BLaER1 (cell line): ENCODE measurements around the gene CCDC106.

Experiments
- H3K27ac ChIP-seq: shearing (Covaris generic); formaldehyde crosslinking; 2 replicates; pipeline ENCODE4 v1.8.1; 2022
- H3K27me3 ChIP-seq: shearing (Covaris generic); formaldehyde crosslinking; 2 replicates; pipeline ENCODE4 v1.8.1; 2022
- H3K36me3 ChIP-seq: shearing (Covaris generic); formaldehyde crosslinking; 2 replicates; pipeline ENCODE4 v1.8.1; 2022
- H3K4me1 ChIP-seq: shearing (Covaris generic); formaldehyde crosslinking; 2 replicates; pipeline ENCODE4 v1.8.1; 2022
- H3K4me2 ChIP-seq: shearing (Covaris generic); formaldehyde crosslinking; 2 replicates; pipeline ENCODE4 v1.8.1; 2022
- H3K4me3 ChIP-seq: shearing (Covaris generic); formaldehyde crosslinking; 2 replicates; pipeline ENCODE4 v1.8.1; 2022
- H3K9ac ChIP-seq: shearing (Covaris generic); formaldehyde crosslinking; 2 replicates; pipeline ENCODE4 v1.8.1; 2022
- H3K9me3 ChIP-seq: shearing (Covaris generic); formaldehyde crosslinking; 2 replicates; pipeline ENCODE4 v1.8.1; 2022
- H4K20me1 ChIP-seq: shearing (Covaris generic); formaldehyde crosslinking; 2 replicates; pipeline ENCODE4 v1.8.1; 2022
- Cebpa-rat ChIP-seq: shearing (Covaris generic); IDR thresholded peaks from 2 replicates; pipeline ENCODE4 v1.8.1; 2022

The CCDC106 gene

DNA sequence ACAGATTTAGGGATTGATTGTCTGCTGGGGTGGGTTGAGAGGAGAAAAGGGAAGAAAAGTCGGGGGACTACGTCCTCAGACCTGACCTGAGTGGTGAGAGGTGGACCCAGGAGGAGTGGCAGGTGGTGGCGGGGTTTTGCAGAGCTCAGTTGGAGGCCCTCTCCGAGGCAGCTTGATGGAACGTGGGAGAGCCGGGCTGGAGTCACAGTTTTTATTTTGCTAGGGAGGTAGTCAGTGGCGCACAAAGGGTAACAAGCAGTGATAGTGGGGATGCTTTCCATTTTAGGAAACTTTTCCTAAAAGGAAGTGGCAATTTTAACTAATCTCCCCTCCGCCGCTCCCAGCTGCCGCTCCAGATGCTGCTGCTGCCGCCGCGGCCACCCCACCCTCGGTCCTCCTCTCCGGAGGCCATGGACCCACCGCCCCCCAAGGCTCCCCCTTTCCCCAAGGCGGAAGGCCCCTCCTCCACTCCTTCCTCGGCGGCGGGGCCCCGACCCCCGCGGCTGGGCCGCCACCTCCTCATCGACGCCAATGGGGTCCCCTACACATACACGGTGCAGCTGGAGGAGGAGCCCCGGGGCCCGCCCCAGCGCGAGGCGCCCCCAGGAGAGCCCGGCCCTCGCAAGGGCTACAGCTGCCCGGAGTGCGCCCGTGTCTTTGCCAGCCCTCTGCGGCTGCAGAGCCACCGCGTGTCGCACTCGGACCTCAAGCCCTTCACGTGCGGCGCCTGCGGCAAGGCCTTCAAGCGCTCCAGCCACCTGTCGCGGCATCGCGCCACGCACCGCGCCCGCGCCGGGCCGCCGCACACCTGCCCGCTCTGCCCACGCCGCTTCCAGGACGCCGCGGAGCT, 5.6 kb upstream of the CCDC106 start:
- H3K9ac ChIP-seq = peak overlapping the region; percentile 94

DNA sequence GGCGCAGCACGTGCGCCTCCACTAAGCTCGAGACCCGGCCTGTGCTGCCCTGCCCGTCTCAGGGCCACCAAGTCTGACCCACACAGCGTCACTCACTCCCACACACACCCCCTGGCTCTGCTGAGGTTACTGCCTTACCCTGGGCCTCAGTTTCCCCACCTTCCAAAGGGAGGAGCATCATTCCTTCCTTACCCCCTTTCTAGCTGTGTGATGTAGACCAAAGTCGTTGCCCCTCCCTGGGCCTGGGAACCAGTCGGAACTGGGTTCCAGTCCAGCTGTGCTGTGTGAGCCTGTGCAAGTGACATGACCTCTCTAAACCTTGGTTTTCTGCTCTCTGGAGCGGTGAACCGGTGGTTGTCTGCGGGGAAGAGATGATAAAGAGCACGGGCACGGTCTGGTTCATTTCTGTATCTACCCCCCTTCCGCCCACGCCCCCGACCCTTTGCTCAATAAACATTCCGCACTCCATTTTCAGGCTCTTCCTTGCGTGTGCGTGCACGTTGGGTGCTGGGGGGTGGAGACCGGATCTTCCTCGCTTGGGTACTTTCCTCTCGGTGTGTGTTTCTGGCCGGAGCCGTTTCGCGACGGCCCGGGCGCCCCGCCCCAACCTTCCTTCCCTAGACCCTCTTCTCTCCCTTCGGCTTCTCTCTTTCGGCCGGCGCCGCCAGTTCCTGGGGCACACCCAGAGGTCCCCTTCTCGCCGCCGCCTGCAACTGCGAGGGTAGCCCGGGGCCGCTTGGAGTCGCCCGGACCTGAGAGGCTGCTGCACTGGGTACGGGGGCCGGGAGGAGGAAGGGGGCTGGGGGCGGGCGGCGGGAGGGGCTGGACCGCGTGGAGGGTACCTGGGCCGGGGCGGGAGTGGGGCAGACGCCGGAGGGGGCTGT, 4.8 kb upstream of the CCDC106 start, which contains the start of gene ZNF581:
TSS of gene ZNF581 (plus strand) at position 647 of the 884 bp plus-strand sequence. CDS start 923 bp downstream, outside the sequence.
- Histone ChIP-seq H3K36me3 (peaks cover 27% of the 10 kb centered on the region), H3K27ac (peak within 1 kb of the TSS; percentile 92), H3K27me3 (no peaks in the 10 kb centered on the region), H3K4me3 (peak within 1 kb of the TSS; percentile 89), H4K20me1 (peaks cover 14% of the 10 kb centered on the region; the same call in 1 of the 2 replicates), H3K4me2 (peak within 1 kb of the TSS; percentile 98), H3K4me1 (peaks cover 71% of the 10 kb centered on the region), H3K9ac (peak within 1 kb of the TSS; percentile 94), H3K9me3 (no peaks in the 10 kb centered on the region)
- TF ChIP-seq Cebpa-rat = no peak

More for the DNA sequence above, 5.6 kb upstream of the CCDC106 start:
- no peak for TF ChIP-seq Cebpa-rat
- Histone ChIP-seq H3K4me3 (peak overlapping the region; percentile 89), H3K4me2 (peak overlapping the region; percentile 98), H3K27me3 (no peaks in the 10 kb centered on the region), H3K9me3 (no peaks in the 10 kb centered on the region), H3K4me1 (peaks cover 74% of the 10 kb centered on the region), H3K36me3 (peaks cover 30% of the 10 kb centered on the region), H4K20me1 (peaks cover 14% of the 10 kb centered on the region; the same call in 1 of the 2 replicates), H3K27ac (peak overlapping the region; percentile 92)

DNA sequence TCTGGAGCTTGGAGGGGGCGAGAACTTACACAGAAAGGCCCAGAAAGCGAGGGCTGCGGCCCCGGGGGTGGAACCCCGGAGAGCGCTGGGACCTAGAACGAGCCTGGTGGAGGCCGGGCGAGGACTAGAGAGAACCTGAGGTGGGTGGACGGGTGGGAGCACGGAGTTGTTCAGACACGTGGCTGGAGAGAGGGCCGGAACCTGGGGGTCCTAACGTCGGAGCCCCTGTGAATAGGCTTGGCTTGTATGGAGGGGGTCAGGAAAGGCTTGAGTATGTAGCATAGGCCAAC, 4.2 kb upstream of the CCDC106 start:
- Histone ChIP-seq H3K27me3 (no peaks in the 10 kb centered on the region), H3K4me2 (peak overlapping the region; percentile 98), H3K9me3 (no peaks in the 10 kb centered on the region), H3K9ac (peak overlapping the region; percentile 94), H3K36me3 (peaks cover 22% of the 10 kb centered on the region), H3K27ac (peak overlapping the region; percentile 92), H3K4me1 (peaks cover 68% of the 10 kb centered on the region), H4K20me1 (peaks cover 14% of the 10 kb centered on the region; the same call in 1 of the 2 replicates), H3K4me3 (peak overlapping the region; percentile 89)
- TF ChIP-seq Cebpa-rat = no peak

DNA sequence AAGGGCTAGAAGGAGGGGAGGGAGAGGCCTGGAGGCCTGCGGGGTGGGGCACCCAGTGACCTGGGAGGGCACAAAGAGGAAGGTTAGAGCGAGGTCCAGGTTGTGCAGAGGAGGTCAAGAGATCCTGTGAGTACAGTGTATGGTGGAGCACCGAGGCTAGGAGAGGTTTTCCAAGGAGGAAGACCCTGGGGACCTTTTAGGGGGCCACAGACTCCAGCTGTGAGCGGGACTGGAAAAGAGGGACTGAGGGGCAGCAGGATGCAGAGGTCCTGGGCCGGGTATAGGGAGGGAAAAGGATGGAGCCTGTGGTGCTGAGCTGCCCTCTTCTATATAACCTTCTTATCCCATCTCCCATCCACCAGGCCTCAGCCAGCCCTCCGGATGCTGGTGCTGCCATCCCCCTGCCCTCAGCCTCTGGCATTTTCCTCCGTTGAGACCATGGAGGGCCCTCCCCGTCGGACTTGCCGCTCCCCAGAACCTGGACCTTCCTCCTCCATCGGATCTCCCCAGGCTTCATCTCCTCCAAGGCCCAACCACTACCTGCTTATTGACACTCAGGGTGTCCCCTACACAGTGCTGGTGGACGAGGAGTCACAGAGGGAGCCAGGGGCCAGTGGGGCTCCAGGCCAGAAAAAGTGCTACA, 3.7 kb upstream of the CCDC106 start:
- H3K4me3 ChIP-seq = peak overlapping the region; percentile 89
- H3K27me3 ChIP-seq = no peaks in the 10 kb centered on the region
- H3K9me3 ChIP-seq = no peaks in the 10 kb centered on the region
- peak overlapping the region; percentile 94 for H3K9ac ChIP-seq
- peak overlapping the region; percentile 98 for H3K4me2 ChIP-seq
- H3K4me1 ChIP-seq = peaks cover 68% of the 10 kb centered on the region
- no peak for TF ChIP-seq Cebpa-rat
- peaks cover 14% of the 10 kb centered on the region; the same call in 1 of the 2 replicates for H4K20me1 ChIP-seq
- peaks cover 22% of the 10 kb centered on the region for H3K36me3 ChIP-seq
- peak overlapping the region; percentile 92 for H3K27ac ChIP-seq

DNA sequence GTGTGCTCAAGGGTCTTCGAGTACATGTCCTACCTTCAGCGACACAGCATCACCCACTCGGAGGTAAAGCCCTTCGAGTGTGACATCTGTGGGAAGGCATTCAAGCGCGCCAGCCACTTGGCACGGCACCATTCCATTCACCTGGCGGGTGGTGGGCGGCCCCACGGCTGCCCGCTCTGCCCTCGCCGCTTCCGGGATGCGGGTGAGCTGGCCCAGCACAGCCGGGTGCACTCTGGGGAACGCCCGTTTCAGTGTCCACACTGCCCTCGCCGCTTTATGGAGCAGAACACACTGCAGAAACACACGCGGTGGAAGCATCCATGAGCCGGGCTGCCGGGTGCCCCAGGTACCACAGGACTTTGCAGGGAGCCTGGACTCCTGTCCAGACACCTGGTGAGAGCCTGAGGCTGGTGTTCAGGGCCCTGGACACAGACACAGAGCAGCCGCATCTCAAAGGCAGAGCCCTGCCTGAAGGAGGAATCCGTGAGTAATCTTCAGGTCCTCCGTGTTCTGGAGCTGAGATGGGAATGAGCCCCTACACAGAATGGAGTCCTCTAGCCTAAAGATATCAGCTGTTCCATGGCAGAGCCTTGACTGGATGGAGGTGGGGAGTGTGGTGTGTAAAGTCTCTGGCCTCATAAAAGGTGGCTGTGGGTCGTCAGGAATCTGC, 3.0 kb upstream of the CCDC106 start:
- no peak for TF ChIP-seq Cebpa-rat
- peak overlapping the region; percentile 92 for H3K27ac ChIP-seq
- H3K36me3 ChIP-seq = peaks cover 22% of the 10 kb centered on the region
- peak overlapping the region; percentile 89 for H3K4me3 ChIP-seq
- no peaks in the 10 kb centered on the region for H3K9me3 ChIP-seq
- peak overlapping the region; percentile 98 for H3K4me2 ChIP-seq
- H3K9ac ChIP-seq = peak overlapping the region; percentile 94
- peaks cover 14% of the 10 kb centered on the region; the same call in 1 of the 2 replicates for H4K20me1 ChIP-seq
- H3K27me3 ChIP-seq = no peaks in the 10 kb centered on the region
- H3K4me1 ChIP-seq = peaks cover 68% of the 10 kb centered on the region

DNA sequence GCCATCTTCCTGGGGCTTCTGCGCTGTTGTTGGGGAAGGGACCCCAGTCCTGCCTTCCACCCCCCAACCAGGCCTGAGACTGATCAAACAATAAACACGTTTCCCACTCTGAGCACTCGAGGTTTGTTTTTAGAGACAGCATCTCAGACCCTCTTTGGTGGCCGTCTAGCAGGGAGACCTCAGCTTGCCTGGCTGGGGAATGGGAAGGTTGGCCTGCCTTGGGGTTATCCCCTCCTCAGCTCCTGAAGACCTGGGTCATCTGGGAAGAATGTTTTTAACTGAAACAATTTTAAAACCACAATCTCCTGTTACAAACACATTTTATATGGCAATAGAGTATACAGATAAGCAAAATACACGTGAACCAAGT, 2.5 kb upstream of the CCDC106 start:
- no peak overlapping the region for H3K27ac ChIP-seq
- peak overlapping the region; percentile 94 for H3K9ac ChIP-seq
- peaks cover 68% of the 10 kb centered on the region for H3K4me1 ChIP-seq
- H3K4me3 ChIP-seq = peak overlapping the region; percentile 89
- H3K27me3 ChIP-seq = no peaks in the 10 kb centered on the region
- peaks cover 14% of the 10 kb centered on the region; the same call in 1 of the 2 replicates for H4K20me1 ChIP-seq
- H3K36me3 ChIP-seq = peaks cover 28% of the 10 kb centered on the region
- H3K4me2 ChIP-seq = peak overlapping the region; percentile 98
- no peaks in the 10 kb centered on the region for H3K9me3 ChIP-seq
- TF ChIP-seq Cebpa-rat = no peak

DNA sequence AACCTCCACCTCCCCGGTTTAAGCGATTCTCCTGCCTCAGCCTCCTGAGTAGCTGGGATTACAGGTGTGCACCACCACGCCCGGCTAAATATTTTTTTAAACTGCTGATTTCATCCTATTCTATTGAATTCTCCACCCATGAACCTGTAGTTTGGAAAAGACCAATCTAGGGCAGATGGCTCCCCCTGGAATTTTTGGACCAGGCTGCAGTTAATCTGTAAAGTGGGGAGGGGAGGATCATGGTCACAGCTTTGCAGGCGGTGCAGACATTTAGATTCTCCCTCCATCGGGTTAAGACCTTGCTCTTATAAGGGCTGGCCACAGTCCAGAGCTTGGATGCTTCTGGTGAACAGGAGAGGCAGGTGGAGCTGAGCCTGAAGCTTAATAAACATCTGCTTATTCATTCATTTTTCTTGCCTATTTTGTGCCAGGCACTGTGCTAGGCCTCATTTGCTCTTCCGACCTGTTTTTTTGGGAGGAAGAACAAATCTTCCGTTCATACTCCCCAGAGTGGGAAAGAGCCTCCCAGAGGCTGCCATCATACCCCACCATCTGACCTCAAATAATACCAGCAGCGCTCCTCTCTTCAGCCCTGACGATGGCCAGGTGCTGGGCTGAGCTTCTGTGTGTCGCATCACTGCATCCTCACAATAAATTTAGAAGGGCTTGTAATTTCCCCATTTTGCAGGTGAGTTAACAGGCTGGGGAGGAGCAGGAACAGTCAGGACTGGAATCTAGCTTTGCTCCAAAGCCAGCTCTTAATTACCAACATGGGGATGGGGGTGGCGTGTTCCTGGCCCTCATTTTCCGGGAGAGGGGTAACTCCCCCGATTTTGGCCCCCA, 902 bp upstream of the CCDC106 start:
- peak overlapping the region; percentile 80 for H3K4me3 ChIP-seq

DNA sequence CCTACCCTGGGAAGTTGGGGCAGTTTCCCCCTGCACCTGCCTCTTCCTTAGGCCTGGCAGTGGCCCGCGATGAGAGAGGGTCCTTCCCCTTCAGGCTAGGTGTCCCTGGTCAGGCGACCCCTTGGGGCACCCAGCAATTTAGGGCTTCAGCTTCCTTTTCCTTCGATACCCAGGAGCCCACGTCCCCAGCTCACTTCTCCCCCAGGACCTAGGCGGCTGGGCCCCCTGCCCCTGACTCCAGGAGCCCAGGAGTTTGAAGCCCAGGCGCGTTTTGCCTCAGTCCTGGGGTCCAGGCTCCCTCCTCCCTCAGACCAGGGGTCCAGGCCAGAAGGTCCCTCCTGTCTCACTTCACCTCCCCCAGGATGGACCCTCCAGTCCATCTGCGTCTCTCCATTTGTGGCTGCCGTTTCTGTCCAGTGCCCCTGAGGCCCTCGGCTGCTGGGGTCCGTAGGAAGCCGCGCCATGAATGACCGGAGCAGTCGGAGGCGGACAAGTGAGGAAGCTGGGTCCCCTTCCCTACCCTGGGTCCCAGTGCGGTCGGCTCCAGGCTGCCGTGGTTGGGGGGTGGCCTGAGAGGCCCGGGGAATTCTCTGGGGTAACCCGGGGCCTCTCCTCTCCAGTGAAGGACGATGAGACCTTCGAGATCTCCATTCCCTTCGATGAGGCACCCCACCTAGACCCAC, 714 bp downstream of the CCDC106 start:
- Histone ChIP-seq H3K4me1 (peaks cover 67% of the 10 kb centered on the region), H3K27me3 (no peaks in the 10 kb centered on the region), H3K27ac (peak overlapping the region; percentile 99), H4K20me1 (peaks cover 14% of the 10 kb centered on the region; the same call in 1 of the 2 replicates), H3K4me2 (peak overlapping the region; percentile 97), H3K9ac (peak overlapping the region; percentile 97), H3K4me3 (peak overlapping the region; percentile 80), H3K36me3 (peaks cover 54% of the 10 kb centered on the region), H3K9me3 (no peaks in the 10 kb centered on the region)
- TF ChIP-seq Cebpa-rat = no peak

More for the DNA sequence above, 902 bp upstream of the CCDC106 start:
- Histone ChIP-seq H3K9me3 (no peaks in the 10 kb centered on the region), H3K27me3 (no peaks in the 10 kb centered on the region), H3K4me2 (peak overlapping the region; percentile 97), H3K4me1 (peaks cover 70% of the 10 kb centered on the region), H4K20me1 (peaks cover 14% of the 10 kb centered on the region; the same call in 1 of the 2 replicates), H3K27ac (peak overlapping the region; percentile 99), H3K9ac (peak overlapping the region; percentile 97), H3K36me3 (peaks cover 44% of the 10 kb centered on the region)
- TF ChIP-seq Cebpa-rat = no peak
